ENCODE data around the gene MAD1L1.

MAD1L1 gene

DNA sequence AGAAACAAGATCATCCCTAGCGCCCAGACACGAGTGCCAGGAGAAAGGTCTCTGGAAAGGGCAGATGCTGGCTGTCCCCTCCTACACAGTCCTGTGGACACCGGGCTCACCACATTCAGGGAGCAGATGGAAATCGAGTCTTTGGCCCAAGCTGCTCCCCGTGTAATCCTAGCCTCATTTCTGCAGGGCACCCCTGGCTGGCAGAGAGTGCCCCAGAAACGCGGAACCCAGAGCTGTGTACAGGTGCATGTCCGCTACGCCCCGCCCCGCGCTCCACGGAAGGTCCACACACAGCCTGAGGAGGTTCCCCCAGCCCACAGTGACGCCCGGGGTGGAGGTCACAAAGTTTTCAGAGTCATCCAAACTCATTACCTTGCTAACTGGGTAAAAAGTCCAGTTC is 202.8 kb downstream of the MAD1L1 start:
- Histone ChIP-seq H3K4me2 (no peak overlapping the region), H3K4me3 (IDR thresholded peaks at IDR 0.05; ENCODE audit: insufficient read depth, low read depth, low read length) (no peak overlapping the region), H3K79me2 (ENCODE audit: insufficient read depth, low read depth) (no peaks in the 10 kb centered on the region), H2AFZ (ENCODE audit: low read depth) (no peak overlapping the region), H3K27ac (no peak overlapping the region), H4K20me1 (ENCODE audit: insufficient read depth) (no peaks in the 10 kb centered on the region; the same call in 1 of the 2 replicates), H3K36me3 (ENCODE audit: insufficient read depth) (no peaks in the 10 kb centered on the region), H3K9ac (no peak overlapping the region), H3K4me1 (ENCODE audit: low read depth, poor library complexity, severe bottlenecking) (no peaks in the 10 kb centered on the region), H3K27me3 (ENCODE audit: insufficient read depth, low read depth) (no peaks in the 10 kb centered on the region)
- TF ChIP-seq, protein P1, sequence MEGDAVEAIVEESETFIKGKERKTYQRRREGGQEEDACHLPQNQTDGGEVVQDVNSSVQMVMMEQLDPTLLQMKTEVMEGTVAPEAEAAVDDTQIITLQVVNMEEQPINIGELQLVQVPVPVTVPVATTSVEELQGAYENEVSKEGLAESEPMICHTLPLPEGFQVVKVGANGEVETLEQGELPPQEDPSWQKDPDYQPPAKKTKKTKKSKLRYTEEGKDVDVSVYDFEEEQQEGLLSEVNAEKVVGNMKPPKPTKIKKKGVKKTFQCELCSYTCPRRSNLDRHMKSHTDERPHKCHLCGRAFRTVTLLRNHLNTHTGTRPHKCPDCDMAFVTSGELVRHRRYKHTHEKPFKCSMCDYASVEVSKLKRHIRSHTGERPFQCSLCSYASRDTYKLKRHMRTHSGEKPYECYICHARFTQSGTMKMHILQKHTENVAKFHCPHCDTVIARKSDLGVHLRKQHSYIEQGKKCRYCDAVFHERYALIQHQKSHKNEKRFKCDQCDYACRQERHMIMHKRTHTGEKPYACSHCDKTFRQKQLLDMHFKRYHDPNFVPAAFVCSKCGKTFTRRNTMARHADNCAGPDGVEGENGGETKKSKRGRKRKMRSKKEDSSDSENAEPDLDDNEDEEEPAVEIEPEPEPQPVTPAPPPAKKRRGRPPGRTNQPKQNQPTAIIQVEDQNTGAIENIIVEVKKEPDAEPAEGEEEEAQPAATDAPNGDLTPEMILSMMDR (conservative IDR thresholded peaks at IDR 0.05; ENCODE audit: low read depth, low read length) = no peak

- H3K27ac ChIP-seq = no peak overlapping the region
- H3K9ac ChIP-seq = no peak overlapping the region
- H3K79me2 ChIP-seq (ENCODE audit: insufficient read depth, low read depth) = no peaks in the 10 kb centered on the region
- no peak overlapping the region for H3K4me3 ChIP-seq (IDR thresholded peaks at IDR 0.05; ENCODE audit: insufficient read depth, low read depth, low read length)
- no peak overlapping the region for H2AFZ ChIP-seq (ENCODE audit: low read depth)
- H3K4me2 ChIP-seq = no peak overlapping the region
- H3K4me1 ChIP-seq (ENCODE audit: low read depth, poor library complexity, severe bottlenecking) = peaks cover 3% of the 10 kb centered on the region
- TF ChIP-seq, protein P1 (conservative IDR thresholded peaks at IDR 0.05; ENCODE audit: low read depth, low read length) = no peak
- no peaks in the 10 kb centered on the region; the same call in 1 of the 2 replicates for H4K20me1 ChIP-seq (ENCODE audit: insufficient read depth)
- H3K27me3 ChIP-seq (ENCODE audit: insufficient read depth, low read depth) = no peaks in the 10 kb centered on the region
- H3K36me3 ChIP-seq (ENCODE audit: insufficient read depth) = no peaks in the 10 kb centered on the region
These were observed 203.4 kb downstream of the MAD1L1 start for GRCh38 chr7:2029211-2029905.

- Histone ChIP-seq H4K20me1 (ENCODE audit: insufficient read depth) (no peaks in the 10 kb centered on the region; the same call in 1 of the 2 replicates), H3K4me1 (ENCODE audit: low read depth, poor library complexity, severe bottlenecking) (peaks cover 9% of the 10 kb centered on the region)
These were observed 204.0 kb downstream of the MAD1L1 start for GRCh38 chr7:2028733-2029132.

GRCh38 chr7:2025188-2025587 is 207.6 kb downstream of the MAD1L1 start:
- TF ChIP-seq, protein P1 (conservative IDR thresholded peaks at IDR 0.05; ENCODE audit: low read depth, low read length) = no peak
- Histone ChIP-seq H3K4me1 (ENCODE audit: low read depth, poor library complexity, severe bottlenecking) (peaks cover 9% of the 10 kb centered on the region), H3K9ac (no peak overlapping the region), H3K4me3 (IDR thresholded peaks at IDR 0.05; ENCODE audit: insufficient read depth, low read depth, low read length) (no peak overlapping the region), H3K27me3 (ENCODE audit: insufficient read depth, low read depth) (no peaks in the 10 kb centered on the region), H3K36me3 (ENCODE audit: insufficient read depth) (no peaks in the 10 kb centered on the region), H3K79me2 (ENCODE audit: insufficient read depth, low read depth) (no peaks in the 10 kb centered on the region), H3K4me2 (no peak overlapping the region), H3K27ac (no peak overlapping the region), H2AFZ (ENCODE audit: low read depth) (no peak overlapping the region), H4K20me1 (ENCODE audit: insufficient read depth) (no peaks in the 10 kb centered on the region; the same call in 1 of the 2 replicates)

More at GRCh38 chr7:2028733-2029132, 204.0 kb downstream of the MAD1L1 start:
- Histone ChIP-seq H3K9ac (no peak overlapping the region), H3K36me3 (ENCODE audit: insufficient read depth) (no peaks in the 10 kb centered on the region), H3K27me3 (ENCODE audit: insufficient read depth, low read depth) (no peaks in the 10 kb centered on the region), H3K4me2 (no peak overlapping the region), H3K27ac (no peak overlapping the region), H2AFZ (ENCODE audit: low read depth) (no peak overlapping the region), H3K79me2 (ENCODE audit: insufficient read depth, low read depth) (no peaks in the 10 kb centered on the region), H3K4me3 (IDR thresholded peaks at IDR 0.05; ENCODE audit: insufficient read depth, low read depth, low read length) (no peak overlapping the region)
- TF ChIP-seq, protein P1 (conservative IDR thresholded peaks at IDR 0.05; ENCODE audit: low read depth, low read length) = no peak
